OCI-LY1 (cell line): Measurements from ENCODE around the gene PDE1C.

Source experiments
- EZH2 ChIP-seq: fragments of 200-600 bp; sonication (generic), shearing (Covaris generic); IDR thresholded peaks from 2 replicates; pipeline ENCODE4 v1.8.0; 2017; ENCODE audit warnings: borderline replicate concordance, mixed run types, mild to moderate bottlenecking, antibody characterized with exemption, low read length, moderate library complexity, mixed read lengths
- TF ChIP-seq, protein P1 (sequence below): fragments of 200-600 bp; sonication (generic), shearing (Covaris generic); IDR thresholded peaks from 2 replicates; pipeline ENCODE4 v1.5.1; 2017; ENCODE audit warnings: mild to moderate bottlenecking, antibody characterized with exemption, low read length, moderate library complexity, mixed read lengths

DNA sequence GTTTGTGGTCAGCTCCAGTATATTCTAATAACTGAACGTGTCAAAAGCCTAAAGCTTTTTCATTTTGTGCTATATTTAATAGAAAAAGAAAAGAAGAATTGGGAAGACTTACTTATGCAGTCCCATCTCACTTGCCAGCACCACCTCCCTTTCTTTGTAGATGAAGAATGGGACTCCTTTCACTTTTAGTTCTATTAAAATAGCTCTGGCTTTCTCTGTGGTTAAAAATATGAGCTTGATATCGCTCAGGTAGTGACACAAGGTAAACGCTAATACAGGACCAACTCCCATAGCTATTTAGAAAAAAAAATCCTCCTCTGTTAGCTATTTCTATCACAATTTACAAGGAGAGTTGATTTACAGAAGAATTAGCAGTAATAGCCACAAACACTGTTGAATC lies 176.8 kb downstream of the PDE1C start:
- TF ChIP-seq, protein P1, sequence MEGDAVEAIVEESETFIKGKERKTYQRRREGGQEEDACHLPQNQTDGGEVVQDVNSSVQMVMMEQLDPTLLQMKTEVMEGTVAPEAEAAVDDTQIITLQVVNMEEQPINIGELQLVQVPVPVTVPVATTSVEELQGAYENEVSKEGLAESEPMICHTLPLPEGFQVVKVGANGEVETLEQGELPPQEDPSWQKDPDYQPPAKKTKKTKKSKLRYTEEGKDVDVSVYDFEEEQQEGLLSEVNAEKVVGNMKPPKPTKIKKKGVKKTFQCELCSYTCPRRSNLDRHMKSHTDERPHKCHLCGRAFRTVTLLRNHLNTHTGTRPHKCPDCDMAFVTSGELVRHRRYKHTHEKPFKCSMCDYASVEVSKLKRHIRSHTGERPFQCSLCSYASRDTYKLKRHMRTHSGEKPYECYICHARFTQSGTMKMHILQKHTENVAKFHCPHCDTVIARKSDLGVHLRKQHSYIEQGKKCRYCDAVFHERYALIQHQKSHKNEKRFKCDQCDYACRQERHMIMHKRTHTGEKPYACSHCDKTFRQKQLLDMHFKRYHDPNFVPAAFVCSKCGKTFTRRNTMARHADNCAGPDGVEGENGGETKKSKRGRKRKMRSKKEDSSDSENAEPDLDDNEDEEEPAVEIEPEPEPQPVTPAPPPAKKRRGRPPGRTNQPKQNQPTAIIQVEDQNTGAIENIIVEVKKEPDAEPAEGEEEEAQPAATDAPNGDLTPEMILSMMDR = no peak
- no peak for TF ChIP-seq EZH2
